ENCODE results near the gene RPTOR.

RPTOR gene

GRCh38 chr17:80585890-80586845 is 41.5 kb downstream of the RPTOR start:
- no peaks in the 10 kb centered on the region for H3K27me3 ChIP-seq (ENCODE audit: control insufficient read depth, insufficient read depth, low read length)
- H2AFZ ChIP-seq: no peak overlapping the region
- H3K4me2 ChIP-seq (ENCODE audit: low read length): no peak overlapping the region
- H3K9me3 ChIP-seq (ENCODE audit: control insufficient read depth, low read length): no peaks in the 10 kb centered on the region
- no peak overlapping the region for H3K4me3 ChIP-seq (ENCODE audit: low read depth, low read length)
- TF ChIP-seq CTCF (IDR thresholded peaks at IDR 0.05): no peak
- no peaks in the 10 kb centered on the region for H3K36me3 ChIP-seq (ENCODE audit: control insufficient read depth, insufficient read depth, low read length)
- peaks cover 54% of the 10 kb centered on the region for H3K79me2 ChIP-seq
- no peaks in the 10 kb centered on the region for H3K4me1 ChIP-seq
- no peak overlapping the region for H3K9ac ChIP-seq
- no peak overlapping the region for H3K27ac ChIP-seq

- H3K4me3 ChIP-seq (ENCODE audit: low read depth, low read length): no peak overlapping the region
- no peak overlapping the region for H2AFZ ChIP-seq
- H3K4me1 ChIP-seq: no peaks in the 10 kb centered on the region
- no peaks in the 10 kb centered on the region for H3K36me3 ChIP-seq (ENCODE audit: control insufficient read depth, insufficient read depth, low read length)
- no peak for TF ChIP-seq CTCF (IDR thresholded peaks at IDR 0.05)
- no peaks in the 10 kb centered on the region for H3K9me3 ChIP-seq (ENCODE audit: control insufficient read depth, low read length)
- no peak overlapping the region for H3K4me2 ChIP-seq (ENCODE audit: low read length)
- H3K27me3 ChIP-seq (ENCODE audit: control insufficient read depth, insufficient read depth, low read length): no peaks in the 10 kb centered on the region
- H3K9ac ChIP-seq: no peak overlapping the region
- no peak overlapping the region for H3K27ac ChIP-seq
- H3K79me2 ChIP-seq: peaks cover 61% of the 10 kb centered on the region
These were observed 42.2 kb downstream of the RPTOR start for GRCh38 chr17:80586846-80587228.

- Histone ChIP-seq H2AFZ (no peak overlapping the region), H3K4me3 (ENCODE audit: low read depth, low read length) (no peak overlapping the region), H3K9me3 (ENCODE audit: control insufficient read depth, low read length) (no peaks in the 10 kb centered on the region), H3K27me3 (ENCODE audit: control insufficient read depth, insufficient read depth, low read length) (no peaks in the 10 kb centered on the region), H3K36me3 (ENCODE audit: control insufficient read depth, insufficient read depth, low read length) (no peaks in the 10 kb centered on the region), H3K27ac (no peak overlapping the region), H3K9ac (no peak overlapping the region), H3K4me1 (no peaks in the 10 kb centered on the region), H3K4me2 (ENCODE audit: low read length) (no peak overlapping the region), H3K79me2 (peaks cover 65% of the 10 kb centered on the region)
- TF ChIP-seq CTCF (IDR thresholded peaks at IDR 0.05): no peak
These were observed 44.2 kb downstream of the RPTOR start for GRCh38 chr17:80588702-80589383.

DNA sequence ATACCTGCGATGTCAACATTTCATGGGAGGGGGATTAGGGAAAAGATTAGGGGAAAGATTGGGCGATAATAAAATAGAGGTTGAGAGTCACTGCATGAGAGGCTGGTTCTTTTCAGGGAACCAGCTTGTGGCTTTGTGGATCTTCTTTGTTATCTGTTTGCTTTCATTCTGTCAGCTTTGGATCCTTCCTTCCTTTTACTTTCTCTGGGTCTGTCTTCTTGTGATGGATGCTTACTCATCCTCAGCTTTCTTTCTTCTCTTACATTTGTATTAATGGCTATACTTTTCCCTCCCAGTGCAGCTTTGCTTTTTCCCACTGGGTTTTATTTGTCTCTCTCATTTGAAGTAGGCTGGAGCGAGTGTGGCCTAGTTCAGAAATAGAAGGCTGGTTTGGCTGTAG is 47.1 kb downstream of the RPTOR start:
- no peak overlapping the region for H3K9ac ChIP-seq
- no peak overlapping the region for H2AFZ ChIP-seq
- H3K27ac ChIP-seq: no peak overlapping the region
- TF ChIP-seq CTCF (IDR thresholded peaks at IDR 0.05): no peak
- H3K9me3 ChIP-seq (ENCODE audit: control insufficient read depth, low read length): no peaks in the 10 kb centered on the region
- no peaks in the 10 kb centered on the region for H3K4me1 ChIP-seq
- H3K27me3 ChIP-seq (ENCODE audit: control insufficient read depth, insufficient read depth, low read length): no peaks in the 10 kb centered on the region
- H3K4me3 ChIP-seq (ENCODE audit: low read depth, low read length): no peak overlapping the region
- H3K4me2 ChIP-seq (ENCODE audit: low read length): no peak overlapping the region
- H3K79me2 ChIP-seq: peaks cover 63% of the 10 kb centered on the region
- no peaks in the 10 kb centered on the region for H3K36me3 ChIP-seq (ENCODE audit: control insufficient read depth, insufficient read depth, low read length)

Data from parathyroid adenoma (tissue), 2 donors.